NCI-H82 treated with DMSO at 0.1 percent for 48 hours (cell line): Measurements from ENCODE around the gene ADAMTS5.

Experiments
- DNase-seq: peaks from one replicate; lab custom pipeline; 2025; ENCODE audit not compliant: unreplicated experiment; lab: John Stamatoyannopoulos, UW

The ADAMTS5 gene

DNA sequence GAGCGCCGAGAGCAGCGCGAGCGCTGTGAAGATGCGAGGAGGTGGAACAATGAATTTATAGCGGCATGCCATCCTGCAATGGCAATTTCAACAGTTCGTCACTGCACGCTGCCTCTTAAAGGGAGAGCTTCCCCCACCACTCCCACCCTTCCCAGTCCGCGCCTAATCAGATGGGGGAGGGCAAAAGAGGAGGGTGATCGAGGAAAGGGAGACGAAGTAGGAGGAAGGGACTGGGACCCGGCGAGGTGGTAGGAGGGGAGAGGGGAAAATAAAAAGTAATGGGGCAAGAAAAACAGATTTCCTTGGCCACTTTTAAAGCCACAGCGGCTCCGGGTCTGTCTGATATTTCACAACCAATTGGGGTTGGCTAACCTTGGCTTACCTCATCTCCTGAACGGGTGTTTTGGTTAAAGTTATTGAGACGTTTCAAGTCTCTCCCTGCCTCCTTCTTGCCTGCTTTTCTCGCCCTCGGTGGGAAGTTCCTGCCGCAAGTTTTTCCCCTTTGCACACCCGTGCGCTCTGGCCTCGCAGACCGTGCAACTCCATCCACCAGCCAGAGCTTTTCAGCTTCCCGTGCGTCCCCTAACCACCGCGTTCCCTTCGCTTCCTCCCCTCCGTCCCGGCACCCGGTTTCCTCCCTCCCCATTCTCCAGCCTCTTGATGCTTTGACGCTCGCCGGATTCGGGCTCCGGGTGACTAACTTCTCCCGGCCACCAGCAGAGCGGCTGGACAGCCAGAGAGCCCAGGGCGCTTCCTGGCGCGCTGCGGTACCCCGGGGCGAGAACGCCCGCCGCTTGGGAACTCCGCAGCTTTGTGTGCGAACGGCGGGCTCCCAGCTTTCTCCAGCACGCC, at the start of gene ADAMTS5:
ADAMTS5 (minus strand) TSS at position 27 of the 852 bp plus-strand sequence. CDS start 697 bp downstream, outside the sequence.
- no peak for DNase-seq

DNA sequence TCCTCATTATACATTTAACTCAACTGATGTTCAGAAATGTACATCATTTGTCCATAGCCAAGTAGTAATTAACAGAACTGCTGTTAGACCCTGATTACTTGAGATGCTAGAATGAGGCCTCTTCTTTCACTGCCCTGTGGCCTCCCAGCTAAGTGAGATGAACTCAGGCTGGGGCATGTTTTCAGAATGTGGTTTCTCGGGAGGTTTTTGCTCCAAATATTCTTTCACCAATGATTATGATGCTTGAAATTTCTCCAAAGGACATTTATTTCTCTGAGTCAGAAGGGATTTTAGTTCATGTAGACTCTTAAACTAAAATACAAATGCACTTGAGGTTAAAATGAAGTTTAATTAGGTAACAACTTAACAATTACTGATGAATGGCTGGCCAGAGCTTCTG, 34.6 kb upstream of the ADAMTS5 start:
- no peak for DNase-seq

DNA sequence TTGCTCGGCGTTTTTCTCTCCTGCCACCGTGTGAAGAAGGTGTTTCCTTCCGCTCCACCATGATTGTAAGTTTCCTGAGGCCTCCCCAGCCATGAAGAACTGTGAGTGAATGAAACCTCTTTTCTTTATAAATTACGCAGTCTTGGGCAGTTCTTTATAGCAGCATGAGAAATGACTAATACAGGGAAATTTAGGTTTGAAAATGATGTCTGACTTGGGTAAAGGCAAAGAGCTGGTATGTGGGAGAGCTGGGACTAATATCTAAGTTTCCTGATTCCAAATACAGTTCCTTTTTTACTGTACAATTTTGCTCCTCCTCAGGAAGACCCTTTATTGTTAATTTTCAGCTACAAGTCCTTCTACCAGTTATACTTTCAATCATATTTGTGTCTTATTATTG, 16.7 kb upstream of the ADAMTS5 start:
- DNase-seq, result no peak

DNA sequence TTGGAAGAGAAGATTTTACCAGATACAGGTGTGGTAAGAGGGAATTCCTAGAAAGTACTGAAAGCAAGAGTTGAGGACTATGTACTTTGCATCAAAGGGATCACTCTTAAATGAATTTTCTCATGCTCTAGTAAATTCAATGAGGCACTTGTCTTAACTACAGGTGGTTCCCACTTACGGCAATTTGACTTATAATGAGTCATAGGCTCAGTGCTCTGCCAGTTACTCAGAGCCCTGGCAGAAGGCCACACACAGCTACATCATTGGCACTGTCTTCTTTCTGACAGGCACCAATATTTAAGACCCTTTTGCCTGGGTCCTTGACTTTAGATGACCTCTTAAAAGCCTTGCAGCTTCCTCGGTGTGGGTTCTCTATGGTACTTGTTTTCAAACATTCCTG, 15.9 kb upstream of the ADAMTS5 start:
- DNase-seq, result no peak

DNA sequence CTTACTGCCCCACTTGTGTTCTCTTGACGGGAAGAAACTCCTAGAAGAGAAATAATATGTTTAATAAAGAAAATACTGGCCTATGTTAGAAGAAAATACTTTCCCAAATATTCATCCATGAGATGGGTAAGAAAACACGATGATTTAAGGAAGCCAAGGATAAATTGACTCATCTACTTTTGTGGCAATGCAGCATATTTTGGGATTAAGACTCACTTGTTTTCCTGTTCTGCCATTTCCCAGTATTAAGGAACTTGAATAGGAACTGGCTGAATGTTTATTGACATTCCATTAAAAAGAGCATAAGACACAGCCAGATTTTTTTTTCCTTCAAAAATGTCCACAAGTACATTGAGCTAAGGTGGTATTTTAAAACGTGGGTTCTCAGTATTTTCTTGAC, 10.9 kb upstream of the ADAMTS5 start:
- no peak for DNase-seq

DNA sequence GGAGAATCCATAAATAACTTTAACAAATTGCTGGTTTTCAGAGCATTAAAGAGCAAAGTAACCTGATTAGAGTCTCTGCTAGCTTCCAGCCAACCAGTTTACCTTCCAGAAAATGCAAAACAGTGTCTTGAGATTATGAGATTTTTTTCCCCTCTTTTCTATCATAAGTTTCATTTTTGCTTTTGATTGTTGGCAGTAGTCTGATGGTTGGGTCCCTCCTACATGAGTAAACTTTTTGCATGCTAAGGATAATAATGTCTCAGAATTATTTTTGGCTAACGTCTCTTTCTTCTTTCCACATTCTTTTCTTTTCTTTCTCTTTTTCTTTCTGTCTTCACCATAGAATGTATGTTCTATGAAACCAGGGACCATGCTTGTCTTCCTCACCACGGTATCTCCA, 6.3 kb upstream of the ADAMTS5 start:
- DNase-seq, result no peak

DNA sequence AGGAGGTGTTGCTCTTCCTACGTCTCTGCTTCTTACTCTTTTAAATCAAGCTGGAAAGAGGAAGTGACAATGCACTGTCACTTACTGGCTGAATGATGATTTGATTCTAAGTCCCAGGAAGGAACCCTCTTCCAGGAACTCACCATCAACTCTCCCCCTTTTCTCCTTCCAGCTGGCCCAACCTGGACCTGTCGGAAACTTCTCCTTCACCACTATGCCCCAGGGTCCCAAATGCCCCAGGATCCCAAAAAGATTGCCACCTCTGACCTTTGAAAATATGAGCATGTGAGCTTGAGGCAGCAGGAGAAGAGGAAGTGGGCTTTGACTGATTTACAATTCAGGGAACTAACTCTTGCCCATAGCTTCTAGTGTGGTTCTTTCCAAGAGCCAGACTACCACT, 5.3 kb upstream of the ADAMTS5 start:
- DNase-seq, result no peak

DNA sequence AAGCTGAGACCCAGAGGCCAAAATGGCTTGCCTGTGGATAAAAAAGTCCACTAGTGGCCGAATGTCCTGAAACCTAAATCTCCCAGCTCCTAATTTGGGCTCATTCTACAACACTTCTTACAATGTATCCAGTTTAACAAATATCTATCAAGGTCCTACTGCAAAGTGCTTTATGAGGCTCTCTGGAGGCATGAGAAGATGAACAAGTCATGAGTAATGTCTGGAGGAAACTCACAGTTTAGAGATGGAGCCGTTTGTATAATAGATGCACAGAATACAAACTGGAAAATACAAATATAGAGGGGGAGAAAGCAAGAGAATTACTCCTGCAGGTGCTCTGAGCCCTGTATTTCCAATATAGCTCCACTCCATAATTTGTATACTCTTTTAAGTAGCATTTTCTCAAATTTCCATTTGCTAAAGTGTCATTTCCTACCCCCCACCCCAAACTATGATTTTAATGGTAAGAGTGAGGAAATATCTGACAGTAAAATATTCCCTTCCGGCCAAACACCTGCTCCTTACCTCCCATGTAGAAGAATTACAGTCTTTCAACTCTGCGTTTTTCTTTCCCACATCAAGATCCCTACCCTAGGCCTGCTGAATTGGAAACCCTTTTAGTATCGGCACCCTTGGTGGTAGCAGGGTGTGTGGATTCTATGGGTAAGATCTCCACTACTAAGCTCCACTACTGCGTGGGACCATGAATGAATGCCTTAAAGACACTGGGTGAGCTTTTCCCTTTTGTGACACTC, 3.3 kb upstream of the ADAMTS5 start:
- DNase-seq, result no peak

DNA sequence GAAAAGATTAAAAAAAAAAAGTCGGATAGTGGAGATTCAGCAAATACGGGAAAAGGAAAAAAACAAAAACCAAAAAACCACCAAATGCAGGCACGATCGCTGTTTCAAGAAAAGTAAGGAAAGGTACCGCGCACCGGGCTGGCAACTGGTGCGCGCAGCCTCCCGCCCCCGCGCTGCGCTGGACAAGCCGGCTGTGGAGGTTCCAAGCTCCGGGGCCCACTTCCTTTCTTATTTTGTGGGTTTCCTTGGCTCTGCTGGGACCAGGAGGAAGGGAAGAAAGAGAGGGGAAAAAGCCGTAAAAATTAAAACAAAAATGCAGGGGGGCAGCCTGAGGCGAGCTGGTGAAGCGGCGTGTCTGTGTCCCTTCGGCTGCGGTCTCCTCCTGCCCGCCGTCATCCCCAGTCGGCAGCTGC, 233 bp downstream of the ADAMTS5 start:
- DNase-seq, result no peak

DNA sequence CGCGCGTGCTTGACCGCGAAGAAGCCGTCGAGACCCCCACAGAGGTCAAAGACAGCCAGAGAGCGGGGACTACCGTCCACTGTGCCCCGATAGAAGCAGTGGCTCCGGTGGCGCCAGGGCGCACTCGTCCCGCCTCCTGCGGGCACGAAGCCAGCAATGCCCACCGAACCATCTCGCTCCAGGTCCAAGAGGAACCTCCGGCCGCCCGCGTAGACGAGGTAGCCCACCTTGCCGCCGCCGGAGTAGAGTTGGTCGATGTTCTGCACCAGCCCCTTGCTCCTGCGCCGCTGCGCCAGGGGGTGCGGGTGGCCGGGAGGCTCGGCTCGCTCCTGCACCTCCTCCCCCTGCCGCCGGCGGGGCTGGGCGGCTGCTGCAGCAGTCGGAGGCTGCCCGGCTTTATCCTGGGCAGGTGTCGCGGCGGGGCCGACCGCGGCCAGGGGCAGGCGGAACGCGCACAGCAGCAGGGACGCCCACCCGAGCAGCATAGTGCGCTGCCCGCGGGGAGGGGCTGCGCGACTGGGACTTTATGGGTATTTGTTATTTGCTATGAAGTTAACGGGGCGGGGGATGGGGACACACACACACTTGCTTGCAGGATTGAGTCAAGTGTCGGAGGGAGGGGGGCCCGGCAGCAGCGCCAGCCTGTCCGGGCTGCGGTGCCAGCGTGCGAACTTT, 844 bp downstream of the ADAMTS5 start:
- DNase-seq, result no peak

DNA sequence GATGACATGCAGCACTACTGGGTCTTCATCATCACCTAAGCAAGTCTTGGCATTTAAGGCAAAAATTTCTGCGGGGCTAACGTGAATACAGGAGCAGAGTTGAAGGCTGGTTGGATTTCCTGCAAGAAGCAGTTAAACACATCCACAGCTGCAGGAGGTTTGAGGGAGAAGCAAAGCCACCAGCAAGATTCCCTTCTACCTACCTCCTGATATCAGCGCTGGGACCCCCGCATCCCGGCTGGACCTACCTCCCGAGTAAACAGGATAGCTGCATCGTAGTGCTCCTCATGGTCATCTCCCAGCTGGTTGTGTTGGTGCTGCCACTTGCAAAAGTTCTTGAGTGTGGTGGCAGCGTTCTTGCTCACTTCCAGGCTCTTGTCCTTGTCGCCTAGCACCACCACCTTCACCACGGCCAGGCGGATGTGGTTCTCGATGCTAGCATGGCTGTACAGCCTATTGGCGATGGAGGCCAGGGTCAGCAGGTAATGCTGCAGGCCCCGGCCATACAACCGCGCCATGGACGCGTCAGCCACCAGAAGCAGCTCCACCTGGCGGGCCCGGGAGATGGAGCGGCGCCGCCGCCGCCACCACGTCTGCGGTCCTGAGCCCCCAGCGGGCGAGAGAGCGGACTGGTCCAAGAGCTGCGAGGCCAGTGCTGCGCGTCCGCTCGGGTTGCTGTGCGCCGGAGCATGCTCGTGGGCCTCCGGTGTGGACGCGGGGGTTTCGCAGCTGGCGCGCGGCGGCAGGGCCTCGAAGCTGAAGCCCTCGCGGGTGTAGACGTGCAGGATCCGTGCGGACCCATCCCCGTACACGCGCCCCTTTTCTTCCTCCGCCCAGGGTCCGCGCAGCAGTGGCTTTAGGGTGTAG, 1.6 kb downstream of the ADAMTS5 start:
- DNase-seq, result no peak

DNA sequence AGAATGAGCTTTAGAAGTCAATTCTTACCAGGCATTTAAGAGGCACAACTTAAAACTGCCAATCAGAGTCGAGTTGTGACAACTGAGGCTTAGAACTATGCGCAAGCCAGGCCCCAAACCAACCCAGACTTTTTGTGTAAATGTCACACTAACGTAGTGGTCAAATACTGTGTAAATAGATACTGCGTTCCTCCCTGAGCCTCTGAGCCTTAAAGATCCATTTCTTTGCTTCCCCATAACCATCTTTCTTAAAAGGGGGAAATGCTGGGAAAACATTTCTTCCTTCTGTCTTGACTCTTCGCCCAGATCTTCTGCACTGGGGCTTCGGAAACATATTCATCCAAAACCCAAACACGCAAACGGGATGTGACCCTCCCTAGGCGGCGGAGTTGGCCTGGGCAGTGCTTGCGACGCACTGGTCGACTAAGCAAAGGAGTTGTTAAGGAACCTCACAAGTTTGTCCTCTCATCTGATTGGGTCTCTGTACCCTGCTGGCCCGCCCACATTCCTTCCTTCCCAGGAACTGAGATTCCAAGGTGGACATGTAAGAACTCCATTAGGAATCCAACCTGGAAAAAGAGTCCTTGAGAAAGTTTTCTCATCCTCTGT, 2.6 kb downstream of the ADAMTS5 start:
- DNase-seq, result no peak

DNA sequence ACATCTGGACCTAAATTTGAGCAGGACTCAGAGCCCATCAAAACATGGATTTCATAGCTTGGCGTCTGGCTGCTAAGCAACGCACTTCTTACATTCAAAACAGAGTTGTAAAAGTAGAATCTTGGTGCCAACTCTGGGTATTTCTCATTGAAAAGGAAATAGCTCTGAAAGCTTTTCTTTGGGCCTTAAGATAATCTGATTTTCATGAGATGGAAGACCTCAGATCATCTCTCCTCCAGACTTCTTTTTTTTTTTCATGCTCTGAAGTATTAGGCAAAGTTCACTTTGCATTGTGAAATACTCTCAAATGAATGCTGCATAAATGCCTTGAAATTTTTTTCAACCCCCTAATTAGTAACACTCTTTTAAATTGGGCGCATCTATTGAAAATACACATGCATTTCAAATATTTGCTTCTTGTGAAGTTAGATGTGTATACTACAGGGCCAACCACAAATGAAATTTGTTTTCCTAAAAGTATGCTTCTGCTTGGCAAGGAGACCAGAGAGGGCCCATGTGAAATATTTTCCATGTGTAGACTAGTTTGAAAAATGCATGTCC, 4.2 kb downstream of the ADAMTS5 start:
- no peak for DNase-seq

DNA sequence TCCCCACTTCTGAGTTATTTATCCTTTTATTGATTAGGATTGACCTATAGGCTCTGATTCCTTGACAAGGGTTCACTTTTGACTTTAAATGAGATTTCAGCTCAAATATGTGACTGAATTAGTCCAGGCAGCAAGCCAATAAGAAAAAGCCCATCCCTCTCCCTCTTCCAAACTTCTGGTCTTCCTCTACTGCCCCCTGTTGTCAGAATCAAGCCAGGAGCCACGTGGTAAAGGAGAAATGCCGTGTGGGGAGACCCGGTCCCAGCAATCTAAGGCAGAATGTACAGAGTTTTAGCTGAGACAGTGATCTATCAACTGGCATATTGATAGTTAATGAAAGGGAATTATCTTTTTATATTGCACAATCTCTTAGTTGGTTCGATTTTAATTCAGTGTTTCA, 5.2 kb downstream of the ADAMTS5 start:
- DNase-seq, result no peak

DNA sequence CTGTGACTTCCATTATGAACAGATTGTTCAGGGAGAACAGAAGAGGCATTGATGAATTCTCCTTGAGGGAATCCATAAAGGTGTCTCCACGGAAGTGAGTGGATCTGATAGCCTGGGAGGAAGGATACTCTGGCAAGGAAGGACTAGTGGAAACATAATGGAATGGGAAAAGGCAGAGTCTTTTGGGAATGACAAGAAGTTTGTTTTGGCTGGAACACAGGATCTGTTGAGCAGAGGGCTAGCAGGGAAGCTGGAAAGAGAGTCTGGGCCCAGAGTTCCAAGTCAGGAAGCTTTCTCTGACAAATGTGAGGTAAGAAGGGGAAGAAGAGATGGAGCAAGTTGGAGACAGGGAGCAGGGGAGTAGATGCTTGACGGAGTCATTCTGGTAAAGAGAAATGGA, 8.1 kb downstream of the ADAMTS5 start:
- DNase-seq, result no peak

DNA sequence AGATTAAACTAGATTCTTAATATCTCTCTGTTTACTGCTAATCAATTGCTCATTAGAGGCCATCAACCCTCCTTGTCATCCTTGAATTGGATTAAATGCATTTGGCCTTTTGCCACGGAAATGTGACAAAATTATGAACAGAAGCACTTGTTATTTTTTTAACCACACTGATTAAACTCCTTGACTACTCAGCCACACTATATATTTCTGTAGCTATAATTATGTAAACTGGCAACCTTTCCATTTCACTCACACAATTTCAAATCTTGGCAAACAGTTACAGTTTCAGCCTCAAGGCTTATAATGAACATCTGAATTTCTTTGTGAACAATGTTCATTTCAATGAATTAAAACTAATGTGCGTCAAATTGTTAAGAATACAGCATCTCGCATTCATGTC, 10.1 kb downstream of the ADAMTS5 start:
- DNase-seq, result no peak

DNA sequence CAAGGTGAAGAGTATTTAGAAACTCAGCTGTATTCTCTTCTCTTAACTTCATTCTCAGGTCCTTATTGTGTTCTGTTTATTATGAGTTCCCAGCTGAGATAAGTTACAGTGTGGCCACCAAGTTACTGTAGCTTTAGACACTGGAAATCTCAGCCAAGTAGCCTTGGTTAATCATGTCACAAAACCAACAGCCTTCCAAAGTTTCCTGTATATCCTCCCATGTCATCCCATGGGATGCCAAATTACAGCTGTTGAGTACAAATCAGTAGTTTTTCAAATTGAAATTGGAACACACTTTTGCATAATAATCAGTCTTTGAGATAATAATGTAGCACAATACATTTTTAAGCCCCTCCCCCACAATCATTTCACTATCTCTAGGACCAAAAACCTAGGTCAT, 10.7 kb downstream of the ADAMTS5 start:
- DNase-seq, result no peak

DNA sequence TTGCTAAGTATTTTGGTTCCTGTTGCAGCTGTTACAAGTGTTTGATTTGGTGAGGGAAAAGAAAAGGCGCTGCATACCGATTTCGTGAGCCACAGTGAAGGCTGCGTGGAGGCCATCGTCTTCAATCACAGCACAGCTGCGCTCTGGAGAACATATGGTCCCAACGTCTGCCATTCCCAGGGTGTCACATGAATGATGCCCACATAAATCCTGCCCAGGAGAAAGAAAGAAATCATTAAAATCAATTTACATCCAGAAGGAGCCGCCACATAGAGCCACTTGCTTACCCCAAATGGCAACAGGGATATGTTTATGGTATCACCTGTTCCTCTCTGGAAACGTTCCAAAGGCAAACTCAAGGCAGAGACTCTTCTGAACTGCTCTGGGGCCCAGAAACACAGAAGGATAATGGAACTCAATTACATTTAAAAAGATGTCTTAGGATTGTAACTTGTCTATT, 12.2 kb downstream of the ADAMTS5 start:
- peak; percentile 49 for DNase-seq

DNA sequence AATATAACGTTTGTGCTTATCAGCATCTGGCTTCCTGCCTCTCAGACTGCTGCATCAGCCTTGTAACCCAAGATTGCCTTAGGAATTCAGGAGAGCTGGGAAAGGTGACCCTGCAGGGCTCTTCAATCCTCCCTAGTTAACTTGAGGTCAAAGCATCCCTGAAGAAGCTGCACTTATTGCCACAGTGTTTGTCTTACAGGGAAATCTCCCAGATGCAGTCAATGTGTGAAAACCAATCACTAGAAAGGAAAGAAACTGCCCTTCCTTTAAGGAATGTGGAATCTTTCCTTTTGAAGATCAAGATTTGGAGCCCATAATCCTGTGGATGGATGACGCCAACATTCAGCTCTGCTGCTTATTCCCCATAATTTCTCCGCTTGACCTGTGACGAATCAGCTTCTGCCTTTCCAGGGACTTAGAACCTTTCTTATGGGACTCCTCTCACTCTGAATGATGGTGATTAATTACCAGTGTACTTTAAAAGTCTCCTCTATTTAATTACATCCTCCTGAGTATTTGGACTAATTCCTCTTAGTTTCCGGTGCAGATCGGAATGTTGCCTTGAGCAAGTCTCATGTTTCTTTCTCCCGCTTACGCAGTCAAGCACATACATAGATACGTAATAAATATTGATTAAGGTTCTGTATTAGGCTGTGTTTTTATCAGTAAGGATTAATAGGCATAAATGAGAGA, 14.4 kb downstream of the ADAMTS5 start:
- DNase-seq, result no peak
